Cardiac fibroblast (primary cell): ENCODE measurements around the gene RUVBL1.

Experiments used
- DNase-seq, 2 donors: peaks; one replicate each; pipeline versions ENCODE4 v3.0.0 to v3.0.0-alpha.2; 2010; ENCODE audit warnings: low read depth in 2 of 2
- H3K4me3 ChIP-seq, 2 donors: replicated peaks in 1 of 2; 1 replicate in 1 of 2; 2 replicates in 1 of 2; pipeline ENCODE4 v1.5.1; 2011; ENCODE audit warnings: low read depth in 2 of 2, low read length in 2 of 2, mild to moderate bottlenecking in 2 of 2, moderate library complexity in 1 of 2
- CTCF ChIP-seq: IDR thresholded peaks from one replicate; pipeline ENCODE4 v1.5.1; 2011; ENCODE audit warnings: low read depth, mild to moderate bottlenecking, low read length, inconsistent platforms

Gene RUVBL1

GRCh38 chr3:128071771-128072453 lies 51.7 kb downstream of the RUVBL1 start:
- no peak for DNase-seq
- no peak overlapping the region for H3K4me3 ChIP-seq

GRCh38 chr3:128070898-128071591 lies 52.6 kb downstream of the RUVBL1 start:
- TF ChIP-seq CTCF = no peak
- H3K4me3 ChIP-seq = no peak overlapping the region
- no peak for DNase-seq

More at GRCh38 chr3:128071771-128072453, 51.7 kb downstream of the RUVBL1 start:
- no peak for TF ChIP-seq CTCF

DNA sequence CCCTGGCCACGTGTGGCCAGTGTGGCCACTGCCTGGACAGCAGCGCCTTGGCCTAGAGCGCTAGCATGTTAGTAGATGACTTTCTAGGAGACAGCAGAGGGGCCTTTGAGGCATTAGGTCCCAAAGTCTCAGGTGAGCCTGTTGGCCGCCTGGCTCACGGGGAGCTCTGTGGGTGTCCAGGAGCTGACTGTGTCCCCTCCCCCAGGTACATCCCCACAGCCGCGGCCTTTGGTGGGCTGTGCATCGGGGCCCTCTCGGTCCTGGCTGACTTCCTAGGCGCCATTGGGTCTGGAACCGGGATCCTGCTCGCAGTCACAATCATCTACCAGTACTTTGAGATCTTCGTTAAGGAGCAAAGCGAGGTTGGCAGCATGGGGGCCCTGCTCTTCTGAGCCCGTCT lies 54.3 kb downstream of the RUVBL1 start:
- TF ChIP-seq CTCF = no peak
- DNase-seq = no peak
- no peak overlapping the region for H3K4me3 ChIP-seq

DNA sequence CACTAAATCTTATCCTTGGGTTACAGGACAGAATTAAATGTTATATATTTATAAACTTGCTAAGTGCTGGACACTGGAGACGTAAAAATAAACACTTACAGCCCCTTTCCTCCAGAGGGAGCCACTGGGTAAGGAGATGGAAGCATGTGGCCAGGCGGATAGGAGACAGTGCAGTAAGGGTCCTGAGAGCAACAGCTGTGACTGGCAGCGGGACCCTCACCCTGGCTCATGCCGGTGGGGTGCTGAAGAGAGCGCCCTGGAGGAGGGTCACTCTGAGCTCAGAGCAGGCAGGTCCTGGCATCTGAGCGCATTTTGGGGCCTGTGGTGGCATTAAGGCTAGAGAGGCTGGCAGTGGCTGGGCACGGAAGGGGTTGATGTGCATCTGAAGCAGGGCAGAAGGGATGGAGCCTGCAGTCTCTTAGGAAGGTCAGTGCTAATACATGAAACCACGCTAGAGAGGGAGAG lies 55.4 kb downstream of the RUVBL1 start:
- peak; percentile 65 to 66 for DNase-seq
- H3K4me3 ChIP-seq = no peak overlapping the region
- TF ChIP-seq CTCF = peak; percentile 73

GRCh38 chr3:128067489-128067888 lies 56.1 kb downstream of the RUVBL1 start:
- DNase-seq = no peak
- no peak for TF ChIP-seq CTCF
- no peak overlapping the region for H3K4me3 ChIP-seq

GRCh38 chr3:128066676-128067075 lies 56.9 kb downstream of the RUVBL1 start:
- DNase-seq = no peak
- no peak overlapping the region for H3K4me3 ChIP-seq
- no peak for TF ChIP-seq CTCF

- no peak overlapping the region for H3K4me3 ChIP-seq
- DNase-seq = no peak
- no peak for TF ChIP-seq CTCF
Observed at GRCh38 chr3:128066114-128066513, 57.5 kb downstream of the RUVBL1 start.
